G401.6 (cell line): ENCODE results near the gene LAPTM5.
A peak's percentile ranks its signal among the peaks of the same experiment; 100 is the strongest.

Experiments
- FAIRE-seq: peaks from 2 replicates; lab custom pipeline; 2012; peaks lifted over from hg19 to GRCh38; lab: Jason Lieb, UNC

Gene LAPTM5

DNA sequence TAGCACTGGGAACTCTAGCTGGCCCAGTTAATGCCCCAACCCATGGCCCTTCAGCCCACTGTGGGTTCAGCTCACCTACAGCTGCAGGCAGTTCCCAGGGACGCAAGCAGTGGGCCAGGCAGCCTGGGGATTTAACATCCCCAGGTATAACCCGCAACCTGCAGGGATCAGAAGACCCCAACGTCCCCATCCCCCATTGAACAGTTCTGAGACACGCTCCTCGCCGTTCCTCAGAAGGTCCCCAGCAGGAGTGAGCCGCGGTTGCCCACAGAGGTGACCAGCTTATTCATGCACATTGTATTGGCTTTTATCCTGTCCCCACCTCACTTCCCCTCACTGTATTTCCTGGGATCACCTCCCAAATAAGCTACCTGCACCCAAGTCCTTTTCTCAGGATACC is 29.2 kb downstream of the LAPTM5 start:
- no peak for FAIRE-seq

DNA sequence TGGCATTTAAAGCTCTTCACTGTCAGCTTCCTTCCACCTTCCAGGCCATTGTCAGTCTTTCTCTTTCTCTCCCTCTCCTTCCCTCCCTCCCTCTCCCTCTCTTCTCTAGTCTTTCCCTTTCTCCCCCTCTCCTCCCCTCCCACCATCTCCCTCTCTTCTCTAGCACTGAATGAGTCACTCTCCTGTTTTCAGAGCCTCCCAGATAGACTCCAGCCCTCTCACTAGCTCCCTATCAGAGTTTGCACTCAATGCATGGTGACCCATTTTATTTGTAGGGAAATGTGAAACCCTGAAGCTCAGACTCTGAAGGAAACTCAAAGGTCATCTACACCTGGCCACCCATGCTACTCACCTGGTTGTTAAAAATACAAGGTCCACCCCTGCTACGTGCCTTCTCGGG is 29.8 kb downstream of the LAPTM5 start:
- no peak for FAIRE-seq

DNA sequence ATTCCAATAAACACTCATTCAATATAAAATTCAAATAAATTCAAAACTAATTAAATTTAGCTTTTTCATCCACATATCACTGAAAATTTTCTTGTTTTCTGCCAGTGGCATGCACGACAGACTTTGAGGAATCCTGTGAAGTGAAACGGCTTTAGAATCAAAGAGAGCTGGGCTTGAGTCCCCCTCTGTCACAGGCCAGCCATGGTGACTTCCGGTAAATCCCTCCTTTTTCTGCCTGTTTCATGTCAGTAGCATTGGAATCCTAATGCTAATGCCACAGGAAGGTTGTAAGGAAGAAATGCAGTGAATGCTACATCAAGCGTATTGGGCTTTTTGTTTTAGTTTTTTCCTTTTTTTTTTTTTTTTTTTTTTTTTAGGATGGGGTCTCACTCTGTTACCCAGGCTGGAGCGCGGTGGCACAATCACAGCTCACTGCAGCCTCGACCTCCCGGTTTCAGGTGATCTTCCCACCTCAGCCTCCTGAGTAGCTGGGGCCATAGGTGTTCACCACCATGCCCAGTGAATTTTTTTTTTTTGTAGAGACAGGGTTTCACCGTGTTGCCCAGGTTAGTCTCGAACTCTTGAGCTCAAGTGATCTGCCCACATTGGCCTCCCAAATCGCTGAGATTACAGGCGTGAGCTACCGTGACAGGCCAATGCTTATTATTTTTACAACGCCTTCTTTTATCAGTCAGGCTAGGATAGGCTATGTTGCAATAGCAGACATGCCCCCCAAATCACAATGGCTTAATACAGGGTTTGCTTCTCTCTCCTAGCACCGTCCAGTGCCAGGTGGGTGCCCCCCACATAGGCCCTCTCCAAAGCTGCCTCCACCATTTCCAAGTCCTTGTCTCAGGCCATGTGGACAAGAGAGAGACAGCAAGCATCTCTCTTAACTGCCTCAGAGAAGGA is 30.5 kb downstream of the LAPTM5 start:
- FAIRE-seq, result no peak

DNA sequence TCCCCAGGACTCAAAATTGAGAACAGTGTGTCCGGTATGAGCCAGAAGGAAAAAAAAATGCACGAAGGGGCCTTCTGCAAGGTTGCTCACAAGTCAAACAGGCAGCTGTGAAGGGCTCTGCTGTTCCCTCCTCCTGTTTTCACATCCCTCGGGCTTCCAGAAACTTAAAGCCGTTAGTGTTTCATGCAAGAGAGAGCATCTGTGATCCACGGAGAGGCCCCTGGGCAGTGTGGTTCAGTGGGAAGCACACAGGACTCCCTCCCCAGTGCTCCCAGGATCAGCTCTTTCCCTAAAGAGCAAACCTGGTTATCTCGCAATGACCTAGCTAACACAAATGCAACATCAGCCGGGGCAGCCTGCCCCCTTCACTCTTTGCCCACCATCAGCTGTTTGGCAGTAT is 31.3 kb downstream of the LAPTM5 start:
- FAIRE-seq, result no peak

DNA sequence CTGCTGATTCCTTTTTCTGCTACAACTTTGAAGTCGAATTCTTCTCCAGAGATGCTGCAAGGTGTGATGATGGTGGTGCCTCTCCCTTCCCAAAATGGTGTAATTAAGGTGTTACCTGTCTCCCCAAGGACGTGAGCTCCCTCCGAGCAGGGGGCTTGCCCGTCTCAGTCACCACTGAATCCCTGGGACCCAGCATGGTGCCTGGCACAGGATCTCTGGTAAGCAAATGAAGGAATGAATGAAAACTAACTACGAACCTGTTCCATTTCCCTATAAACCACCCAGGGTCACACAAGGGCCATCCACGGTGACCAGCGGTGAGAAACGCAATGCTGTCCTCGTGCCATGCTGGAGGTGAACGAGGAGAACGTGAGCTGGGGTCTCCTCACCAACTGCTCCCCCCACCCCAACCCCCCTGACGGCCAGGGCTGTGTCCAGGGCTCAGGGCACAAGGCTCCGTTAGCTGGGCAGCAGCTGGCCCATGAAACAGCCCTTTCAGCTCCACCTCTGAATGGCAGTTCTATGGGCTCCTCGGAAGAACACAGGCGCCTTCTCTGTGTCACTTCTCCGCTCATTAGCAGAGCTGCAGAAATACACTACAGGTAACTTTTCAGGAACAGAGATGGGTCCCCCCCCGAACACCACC is 32.0 kb downstream of the LAPTM5 start:
- no peak for FAIRE-seq

DNA sequence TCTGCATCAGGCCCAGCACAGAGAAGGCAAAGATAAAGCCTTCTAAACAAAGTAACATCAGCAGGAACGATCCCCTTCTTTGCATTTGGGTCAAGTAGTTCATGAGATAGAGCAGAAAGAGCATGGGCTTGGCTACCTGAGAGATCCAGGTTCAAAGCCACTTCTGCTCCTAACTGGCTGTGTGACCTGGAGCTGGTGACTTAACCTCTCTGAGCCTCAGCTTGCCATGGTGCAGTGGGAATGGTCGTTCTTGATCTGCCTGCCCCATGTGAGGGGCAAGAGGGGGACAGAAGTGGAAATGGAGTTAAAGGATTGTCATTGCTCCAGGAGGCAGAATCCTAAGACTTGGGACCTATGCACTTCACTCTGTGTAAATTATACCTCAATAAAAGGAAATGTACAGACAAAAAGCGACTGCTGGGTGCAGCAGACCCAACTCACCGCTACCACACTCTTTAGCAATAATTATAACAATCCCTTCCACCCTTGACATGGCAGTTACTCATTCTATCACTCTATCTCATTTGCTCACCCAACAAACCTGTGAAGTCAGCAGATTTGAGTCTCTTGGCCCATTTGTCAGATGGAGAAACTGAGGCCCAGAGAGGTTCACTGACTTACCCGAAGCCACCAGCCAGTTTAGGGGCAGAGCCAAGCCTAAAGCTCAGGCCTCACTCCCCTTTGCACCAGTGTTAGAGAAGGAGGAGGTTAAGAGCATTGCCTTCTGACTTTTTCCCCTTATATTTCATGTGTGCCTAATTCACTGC is 32.7 kb downstream of the LAPTM5 start:
- FAIRE-seq, result no peak

DNA sequence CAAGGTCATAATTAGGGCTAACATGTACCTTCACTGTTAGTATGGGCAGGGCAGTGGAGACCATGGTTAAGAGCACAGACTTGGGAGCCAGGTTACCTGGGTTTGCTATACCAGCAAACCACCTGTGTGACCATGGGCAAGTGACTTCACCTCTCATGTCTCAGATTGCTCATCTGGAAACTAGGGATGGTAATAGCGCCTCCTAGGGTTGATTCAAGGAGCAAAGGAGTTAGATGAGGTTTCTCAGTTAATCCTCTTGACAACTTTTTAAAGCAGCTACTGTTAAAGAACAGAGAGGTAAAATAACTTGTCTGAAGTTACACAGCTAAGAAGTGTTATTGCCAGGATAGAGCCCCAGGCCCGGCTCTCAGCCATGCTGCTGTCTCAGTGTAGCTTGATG is 33.4 kb downstream of the LAPTM5 start:
- FAIRE-seq, result no peak

DNA sequence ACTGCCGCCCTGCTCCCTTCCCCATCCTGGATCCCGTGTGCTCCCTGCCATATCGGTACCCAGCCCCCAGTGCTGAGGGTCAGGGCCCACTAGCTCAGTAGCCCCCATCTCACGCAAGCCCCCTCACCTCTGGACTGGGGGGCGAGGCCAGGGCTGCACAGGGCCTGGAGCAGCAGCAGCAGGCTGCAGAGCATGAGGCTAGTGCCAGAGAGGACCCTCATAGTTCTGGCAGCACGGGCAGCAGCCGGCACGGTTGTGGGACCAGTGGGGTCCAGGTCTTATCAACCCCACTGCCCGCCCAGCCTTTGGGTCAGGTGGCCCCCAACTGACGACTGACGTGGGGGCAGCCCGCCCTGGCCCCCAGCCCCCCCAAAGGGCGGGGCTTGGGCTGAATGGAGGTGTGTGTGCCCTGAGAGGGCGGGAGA is 34.2 kb downstream of the LAPTM5 start, which contains the start of gene MATN1:
TSS of gene MATN1 (minus strand) at position 255 of the 425 bp plus-strand sequence. CDS start at position 221, 34 bp downstream.
- no peak for FAIRE-seq

DNA sequence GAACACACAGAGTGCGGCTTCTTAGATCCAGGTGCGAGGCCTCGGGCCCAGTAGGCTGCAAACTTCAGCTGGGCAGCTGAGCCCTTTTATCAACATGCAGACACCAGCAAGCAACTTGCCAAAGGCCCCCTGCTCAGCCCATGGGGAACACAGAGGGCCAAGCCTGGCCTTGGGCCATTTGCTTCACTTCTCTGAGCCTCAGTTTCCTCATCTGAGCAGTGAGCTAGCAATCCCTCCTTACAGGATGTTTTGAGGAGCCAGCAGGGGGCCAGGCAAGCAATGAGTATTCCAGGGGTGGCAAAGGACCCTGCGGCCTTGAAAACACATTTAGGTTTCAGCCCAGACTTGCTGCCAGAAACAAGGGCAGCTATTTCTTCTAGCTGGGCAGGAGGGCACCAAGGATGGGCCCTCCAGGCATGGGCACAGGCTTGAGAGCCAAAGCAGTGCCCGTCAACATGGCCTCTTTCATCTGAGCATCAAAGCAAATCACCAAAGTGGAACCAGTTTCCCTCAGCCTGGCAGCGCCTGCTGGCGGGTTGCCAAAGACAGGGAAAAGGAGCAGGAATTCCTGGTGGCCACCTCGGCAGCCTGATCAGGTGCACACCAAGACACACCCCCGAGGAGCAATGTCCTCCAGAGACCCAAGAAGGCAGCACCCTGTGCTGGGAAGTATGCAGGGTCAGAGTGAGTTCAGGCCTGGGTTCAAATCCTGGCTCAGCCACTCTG is 35.6 kb downstream of the LAPTM5 start:
- no peak for FAIRE-seq

DNA sequence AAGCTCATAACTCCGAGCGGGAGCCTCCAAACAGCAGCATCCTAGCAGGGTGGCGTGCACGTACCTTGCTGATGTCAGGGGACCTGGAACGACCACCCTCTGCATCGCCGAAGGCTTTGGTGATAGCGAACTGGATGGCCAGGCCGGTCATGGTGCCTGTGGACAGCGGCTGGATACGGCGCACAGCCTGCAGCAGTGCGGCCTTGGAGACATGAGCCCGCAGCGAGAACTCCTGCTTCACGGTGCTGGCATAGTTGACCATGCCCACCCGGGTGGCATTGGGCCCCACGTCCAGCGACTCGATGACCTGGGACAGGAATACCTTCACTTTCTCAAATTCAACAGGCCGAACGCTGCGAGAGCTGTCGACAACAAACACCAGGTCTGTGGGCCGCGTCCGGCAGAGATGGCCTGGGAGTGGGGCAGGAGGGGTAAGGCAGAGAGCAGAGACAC is 36.2 kb downstream of the LAPTM5 start:
- FAIRE-seq, result no peak

DNA sequence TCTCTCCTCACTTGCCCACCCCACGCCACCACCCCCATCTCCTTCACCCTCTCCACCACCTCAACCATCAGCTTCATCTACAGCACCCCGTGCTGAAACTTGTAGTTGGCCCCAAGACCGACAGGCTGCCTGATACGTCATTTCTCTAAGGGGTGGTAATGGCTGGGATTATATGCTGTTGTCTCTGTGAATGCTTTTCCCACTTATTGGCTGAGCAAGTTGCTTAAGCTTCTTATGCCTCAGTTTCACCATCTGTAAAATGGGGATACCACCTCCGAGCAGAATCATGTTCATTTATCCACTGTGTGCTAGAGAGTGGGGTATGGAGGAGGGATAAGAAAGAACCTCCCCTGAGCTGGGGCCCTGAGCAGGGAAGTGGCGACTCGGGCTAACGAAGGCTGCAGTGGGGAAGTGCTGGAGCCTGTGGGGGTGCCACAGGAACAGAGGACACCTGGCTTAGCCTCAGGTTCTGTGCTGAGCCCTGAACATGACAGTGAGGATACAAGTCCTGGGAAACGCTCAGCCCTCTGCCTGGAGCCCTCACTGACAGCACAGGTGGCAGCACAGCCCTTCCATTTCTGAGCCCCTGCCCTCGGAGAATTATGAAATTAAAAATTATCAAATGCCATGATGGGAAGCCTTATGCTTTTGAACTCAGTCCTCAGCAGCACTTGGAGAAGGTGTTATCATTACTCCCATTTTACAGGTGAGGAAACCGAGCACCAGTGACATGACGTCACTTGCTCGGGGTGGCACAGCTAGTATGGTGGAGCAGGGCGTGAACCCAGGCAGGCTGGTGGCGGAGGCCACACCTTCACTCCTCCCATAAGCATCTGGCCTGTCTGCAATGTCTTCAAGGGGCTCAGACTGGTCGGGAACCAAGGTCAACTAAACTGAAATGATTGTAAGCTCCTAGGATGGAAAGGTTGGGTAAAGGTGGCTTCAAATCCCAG is 37.0 kb downstream of the LAPTM5 start:
- FAIRE-seq, result no peak

DNA sequence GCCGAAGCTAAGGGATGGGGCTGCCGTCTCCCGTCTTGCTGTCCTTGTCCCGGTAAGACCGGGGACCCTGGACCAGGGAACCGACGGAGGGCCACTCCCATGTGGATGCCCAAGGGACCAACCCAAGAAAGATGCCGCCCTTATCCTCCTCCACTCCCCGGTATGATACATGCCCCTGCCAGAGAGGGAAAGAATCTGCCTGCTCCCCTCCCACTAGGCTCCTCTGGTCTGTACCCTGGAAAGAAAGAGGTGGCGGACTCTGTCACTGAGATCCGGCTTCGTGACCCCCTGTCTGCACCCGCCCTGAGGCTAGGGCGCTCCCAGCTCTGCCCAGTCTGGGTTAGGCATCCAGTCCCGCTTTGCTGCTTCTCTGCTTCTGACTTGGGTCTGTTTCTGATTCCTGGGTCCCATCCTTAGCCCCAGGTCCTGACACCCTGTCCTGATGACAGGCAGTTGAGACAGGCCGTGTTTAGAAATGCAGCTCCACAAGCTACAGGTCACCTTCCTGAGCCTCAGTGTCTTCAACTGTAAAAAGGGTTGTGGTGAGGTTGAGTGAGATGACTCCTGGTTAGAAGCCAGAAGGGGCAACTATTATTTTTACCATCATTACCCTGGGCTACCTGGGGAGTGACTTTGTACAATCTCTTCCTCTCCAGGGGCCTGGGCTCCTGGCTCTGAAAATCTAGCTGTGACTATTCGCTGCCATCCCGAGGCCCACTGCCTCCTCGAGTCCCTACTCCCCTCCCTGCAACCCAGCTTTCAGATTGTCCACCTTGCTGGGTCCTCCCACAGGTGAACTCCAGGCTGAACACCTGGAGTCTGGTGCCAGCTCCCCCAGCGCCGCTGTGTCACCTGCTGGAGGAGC is 37.9 kb downstream of the LAPTM5 start:
- no peak for FAIRE-seq

DNA sequence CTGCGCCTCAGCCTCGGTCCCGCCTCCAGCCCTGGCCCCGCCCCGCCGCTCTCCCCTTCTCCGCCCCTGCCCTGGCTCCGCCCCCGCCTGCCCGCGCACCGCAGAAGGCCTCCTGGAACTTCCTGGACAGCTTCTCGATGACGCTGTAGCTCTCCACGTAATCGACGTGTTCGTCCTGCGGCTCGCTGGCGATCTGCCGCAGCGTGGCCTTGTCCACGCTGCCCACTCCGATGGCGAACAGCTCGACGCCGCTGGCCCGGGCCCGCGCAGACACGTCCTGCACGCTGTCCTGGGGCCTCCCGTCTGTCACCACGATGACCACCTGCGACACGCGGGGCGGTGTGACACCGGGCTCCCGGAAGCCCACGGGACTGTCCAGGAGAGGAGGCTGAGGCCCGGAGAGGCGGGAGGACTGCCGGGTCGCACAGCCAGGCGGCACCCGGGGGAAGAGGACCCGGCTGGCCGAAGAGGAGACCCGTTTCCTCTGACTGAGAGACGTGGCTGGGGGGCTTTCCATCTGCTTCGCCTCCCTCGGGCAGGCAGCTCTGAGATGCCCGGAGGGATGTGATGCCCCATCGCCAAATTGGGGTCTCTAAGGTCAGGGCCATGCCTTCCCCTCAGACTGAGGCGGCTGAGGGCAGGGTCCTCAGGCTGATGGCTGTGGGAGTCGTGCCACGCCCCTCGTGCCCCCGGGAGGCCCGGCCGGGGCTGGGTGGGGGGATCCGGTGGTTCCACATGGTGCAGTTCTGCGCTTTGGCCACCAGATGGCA is 38.8 kb downstream of the LAPTM5 start:
- FAIRE-seq, result no peak

DNA sequence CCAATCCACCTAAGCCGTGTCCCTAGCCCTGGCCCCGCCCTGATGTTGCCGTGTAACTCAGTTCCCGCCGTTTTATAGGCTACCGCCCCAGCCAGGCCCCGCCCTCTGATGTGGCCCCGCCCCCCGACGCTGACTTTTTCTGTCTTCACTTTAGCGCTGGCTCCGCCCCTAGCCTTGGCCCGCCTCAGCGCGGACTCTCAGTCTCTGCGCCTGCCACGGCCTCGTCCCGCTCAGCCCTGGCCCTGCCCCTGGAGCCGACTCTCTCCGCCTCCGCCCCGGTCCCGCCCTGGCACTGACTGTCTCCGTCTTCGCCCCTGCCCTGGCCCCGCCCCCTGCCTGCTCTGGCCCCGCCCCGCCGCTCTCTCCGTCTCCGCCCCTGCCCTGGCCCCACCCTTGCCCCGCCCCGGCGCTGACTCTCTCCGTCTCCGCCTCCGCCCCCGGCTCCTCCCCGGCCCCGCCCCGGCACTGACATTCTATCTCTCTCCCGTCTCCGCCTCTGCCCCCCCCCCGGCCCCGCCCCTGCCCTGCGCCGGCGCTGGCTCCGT is 39.4 kb downstream of the LAPTM5 start:
- FAIRE-seq, result peak; percentile 95

DNA sequence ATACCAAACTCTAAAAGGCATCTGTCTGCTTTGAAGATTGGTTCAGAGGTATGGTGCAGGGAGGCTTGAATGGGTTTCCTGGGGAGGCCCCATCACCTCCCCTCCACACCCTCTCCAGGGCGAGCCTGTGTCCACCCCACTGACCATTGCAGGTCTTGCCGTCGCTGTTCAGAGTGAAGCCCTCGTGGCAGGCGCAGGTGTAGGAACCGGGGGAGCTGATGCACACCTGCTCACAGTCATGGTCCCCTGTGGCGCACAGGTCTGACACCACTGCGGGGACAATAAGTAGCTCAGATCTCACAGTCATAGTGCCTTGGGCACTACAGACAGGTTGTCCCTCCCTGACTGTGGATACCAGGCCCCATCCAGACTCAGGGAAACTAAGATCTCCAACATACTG is 40.9 kb downstream of the LAPTM5 start:
- no peak for FAIRE-seq

DNA sequence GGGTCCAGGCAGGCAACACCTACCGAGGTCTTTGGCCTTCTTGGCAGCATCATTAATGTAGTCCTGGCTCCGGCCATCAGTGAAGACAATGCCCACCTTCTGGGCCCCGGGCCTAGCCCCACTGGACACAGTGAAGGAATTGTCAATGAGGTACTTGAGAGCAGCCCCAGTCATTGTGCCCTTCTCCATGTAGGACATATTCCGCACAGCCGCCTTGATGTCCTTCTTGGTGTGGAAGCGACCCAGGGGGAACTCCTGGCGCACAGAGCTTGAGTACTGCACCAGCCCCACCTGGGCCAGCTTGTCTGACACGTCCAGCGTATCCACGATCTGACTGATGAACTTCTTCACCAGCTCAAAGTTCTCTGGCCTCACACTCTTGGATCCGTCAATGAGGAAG is 41.7 kb downstream of the LAPTM5 start:
- FAIRE-seq, result no peak

DNA sequence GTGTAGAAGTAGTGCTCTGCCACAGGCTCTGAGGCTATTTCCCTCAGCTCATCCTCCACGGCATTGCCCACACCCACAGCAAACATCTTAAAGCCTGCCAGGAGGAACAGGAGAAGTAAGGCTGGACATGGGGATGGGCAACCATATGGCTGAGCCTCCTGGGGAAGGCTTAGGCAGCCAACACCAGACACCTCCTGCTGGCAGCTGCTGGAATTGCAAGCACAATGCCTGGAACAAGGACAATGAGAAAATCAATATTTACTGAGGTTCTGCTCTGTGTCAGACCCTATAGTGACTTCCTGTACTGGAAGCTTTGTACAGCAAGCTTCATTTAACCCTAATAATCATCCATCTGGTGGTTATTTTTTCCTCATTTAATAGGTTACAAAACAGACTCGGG is 42.4 kb downstream of the LAPTM5 start:
- no peak for FAIRE-seq

DNA sequence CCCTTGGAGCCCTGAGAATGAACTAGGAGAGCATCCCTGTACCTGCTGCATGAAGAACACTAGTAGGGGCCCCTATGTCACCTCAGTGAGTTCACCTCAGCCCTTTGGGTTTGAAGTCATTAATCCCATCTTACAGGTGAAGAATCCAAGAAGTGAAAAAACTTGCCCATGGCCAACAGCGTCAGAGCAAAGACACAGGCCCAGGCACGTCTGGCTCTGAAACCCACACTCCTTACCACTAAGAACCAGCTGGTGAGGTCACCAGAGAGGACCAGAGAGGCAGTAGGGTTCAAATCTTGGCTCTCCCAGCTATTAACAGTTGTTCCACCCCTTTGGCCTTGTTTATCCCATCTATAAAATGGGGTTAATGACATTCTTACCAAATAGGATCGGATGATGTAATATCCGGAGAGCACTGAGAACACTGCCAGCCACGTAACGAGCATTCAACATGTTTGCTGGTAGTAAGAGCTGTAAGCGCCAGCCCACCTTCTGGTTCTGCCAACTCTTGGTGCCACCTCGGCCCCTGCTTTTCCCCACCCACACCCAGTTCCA is 43.0 kb downstream of the LAPTM5 start:
- FAIRE-seq, result no peak

DNA sequence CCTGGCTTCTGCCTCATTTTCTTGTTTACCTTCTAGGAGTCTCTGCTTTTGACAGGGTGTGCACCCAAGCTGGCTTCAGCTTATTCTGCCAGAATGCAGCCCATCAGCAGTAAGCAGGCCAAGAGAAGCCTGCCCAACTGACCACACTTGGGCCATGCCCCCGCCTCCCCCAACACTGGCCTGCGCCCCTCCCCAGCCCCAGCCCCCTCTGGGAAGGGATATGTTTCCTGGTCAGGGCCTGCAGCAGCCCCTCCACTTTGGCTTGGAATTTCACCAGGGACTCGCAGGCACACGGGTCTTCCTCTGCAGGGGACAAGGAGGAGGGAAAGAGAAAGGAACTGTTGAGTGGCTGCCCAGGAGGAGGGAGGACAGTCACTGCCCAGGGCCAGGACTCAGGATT is 43.5 kb downstream of the LAPTM5 start:
- FAIRE-seq, result no peak
